Measurements from ENCODE around the gene TRAPPC2L.

Gene TRAPPC2L

GRCh38 chr16:88856122-88856827 is 652 bp upstream of the TRAPPC2L start:
- no peak overlapping the region for H2AFZ ChIP-seq (ENCODE audit: low read length)
- no peak for TF ChIP-seq EZH2 (optimal IDR thresholded peaks at IDR 0.05; ENCODE audit: low read depth, low read length)
- no peak for TF ChIP-seq EZH2phosphoT487 (IDR thresholded peaks at IDR 0.05; ENCODE audit: low read length)
- no peak for TF ChIP-seq CTCF (IDR thresholded peaks at IDR 0.05; ENCODE audit: low read length)
- H3K36me3 ChIP-seq (replicated peaks; ENCODE audit: insufficient read depth, low read length): no peaks in the 10 kb centered on the region
- no peaks in the 10 kb centered on the region for H3K9me3 ChIP-seq (replicated peaks; ENCODE audit: insufficient read depth, low read length)
- no peak overlapping the region for H3K27ac ChIP-seq (ENCODE audit: low read length)
- H3K4me1 ChIP-seq (ENCODE audit: low read length): no peaks in the 10 kb centered on the region
- no peak for DNase-seq
- no peaks in the 10 kb centered on the region for H3K27me3 ChIP-seq (replicated peaks; ENCODE audit: insufficient read depth, low read length)
- H3K79me2 ChIP-seq (ENCODE audit: low read length): peaks cover 16% of the 10 kb centered on the region
- no peaks in the 10 kb centered on the region for H4K20me1 ChIP-seq (ENCODE audit: insufficient read depth, low read length)
- peak overlapping the region; percentile 52 for H3K4me2 ChIP-seq (ENCODE audit: low read depth, low read length)
- H3F3A ChIP-seq (ENCODE audit: insufficient read depth, low read length): no peaks in the 10 kb centered on the region
- H3K9ac ChIP-seq (ENCODE audit: low read length): no peak overlapping the region
- peak overlapping the region; percentile 41; the same call in 1 of the 2 replicates for H3K4me3 ChIP-seq (ENCODE audit: low read length)
- no peaks in the 10 kb centered on the region for H3K9me2 ChIP-seq (replicated peaks; ENCODE audit: insufficient read depth, low read length)

- H3F3A ChIP-seq (ENCODE audit: insufficient read depth, low read length): no peaks in the 10 kb centered on the region
- H3K27me3 ChIP-seq (replicated peaks; ENCODE audit: insufficient read depth, low read length): no peaks in the 10 kb centered on the region
- TF ChIP-seq EZH2phosphoT487 (IDR thresholded peaks at IDR 0.05; ENCODE audit: low read length) (no peak), CTCF (IDR thresholded peaks at IDR 0.05; ENCODE audit: low read length) (peak; percentile 58), EZH2 (optimal IDR thresholded peaks at IDR 0.05; ENCODE audit: low read depth, low read length) (no peak)
- peaks cover 16% of the 10 kb centered on the region for H3K79me2 ChIP-seq (ENCODE audit: low read length)
- peak overlapping the region; percentile 87 for H3K4me3 ChIP-seq (ENCODE audit: low read length)
- H2AFZ ChIP-seq (ENCODE audit: low read length): peak overlapping the region; percentile 65
- no peaks in the 10 kb centered on the region for H4K20me1 ChIP-seq (ENCODE audit: insufficient read depth, low read length)
- peak overlapping the region; percentile 68; the same call in 1 of the 2 replicates for H3K9ac ChIP-seq (ENCODE audit: low read length)
- no peaks in the 10 kb centered on the region for H3K4me1 ChIP-seq (ENCODE audit: low read length)
- peak overlapping the region; percentile 81 for H3K4me2 ChIP-seq (ENCODE audit: low read depth, low read length)
- no peaks in the 10 kb centered on the region for H3K9me2 ChIP-seq (replicated peaks; ENCODE audit: insufficient read depth, low read length)
- no peaks in the 10 kb centered on the region for H3K9me3 ChIP-seq (replicated peaks; ENCODE audit: insufficient read depth, low read length)
- no peak overlapping the region for H3K27ac ChIP-seq (ENCODE audit: low read length)
- DNase-seq: peak; percentile 65
- H3K36me3 ChIP-seq (replicated peaks; ENCODE audit: insufficient read depth, low read length): no peaks in the 10 kb centered on the region
Measured at GRCh38 chr16:88857728-88858339, 907 bp downstream of the TRAPPC2L start.

GRCh38 chr16:88859381-88860091 is 2.6 kb downstream of the TRAPPC2L start:
- H3K79me2 ChIP-seq (ENCODE audit: low read length): peaks cover 16% of the 10 kb centered on the region
- H3K9me3 ChIP-seq (replicated peaks; ENCODE audit: insufficient read depth, low read length): no peaks in the 10 kb centered on the region
- no peak for TF ChIP-seq EZH2phosphoT487 (IDR thresholded peaks at IDR 0.05; ENCODE audit: low read length)
- TF ChIP-seq EZH2 (optimal IDR thresholded peaks at IDR 0.05; ENCODE audit: low read depth, low read length): no peak
- no peak for TF ChIP-seq CTCF (IDR thresholded peaks at IDR 0.05; ENCODE audit: low read length)
- no peak overlapping the region for H3K27ac ChIP-seq (ENCODE audit: low read length)
- H2AFZ ChIP-seq (ENCODE audit: low read length): no peak overlapping the region
- DNase-seq: no peak
- H3F3A ChIP-seq (ENCODE audit: insufficient read depth, low read length): no peaks in the 10 kb centered on the region
- H3K27me3 ChIP-seq (replicated peaks; ENCODE audit: insufficient read depth, low read length): no peaks in the 10 kb centered on the region
- no peak overlapping the region for H3K4me3 ChIP-seq (ENCODE audit: low read length)
- no peaks in the 10 kb centered on the region for H3K9me2 ChIP-seq (replicated peaks; ENCODE audit: insufficient read depth, low read length)
- H3K4me2 ChIP-seq (ENCODE audit: low read depth, low read length): no peak overlapping the region
- H3K36me3 ChIP-seq (replicated peaks; ENCODE audit: insufficient read depth, low read length): no peaks in the 10 kb centered on the region
- H3K9ac ChIP-seq (ENCODE audit: low read length): no peak overlapping the region
- no peaks in the 10 kb centered on the region for H3K4me1 ChIP-seq (ENCODE audit: low read length)
- H4K20me1 ChIP-seq (ENCODE audit: insufficient read depth, low read length): no peaks in the 10 kb centered on the region
